Hepatocyte (in vitro differentiated cells): ENCODE measurements around the gene SPECC1. TPM values are rescaled to one million over a fixed set of nuclear protein-coding genes. Genes with fewer than 3 reads are reported as not detected.

Source experiments
- DNase-seq: peaks from one replicate; pipeline ENCODE4 v3.0.0-alpha.2; 2016; ENCODE audit warnings: low spot score
- H2AFZ ChIP-seq: fragments of 200-600 bp; sonication (generic); 2 replicates; pipeline ENCODE4 v1.6.0; 2016; ENCODE audit warnings: antibody characterized with exemption, mild to moderate bottlenecking
- H3K27ac ChIP-seq: fragments of 200-600 bp; sonication (generic); 2 replicates; pipeline ENCODE4 v1.5.1; 2016; ENCODE audit warnings: mild to moderate bottlenecking
- H3K27me3 ChIP-seq: fragments of 200-600 bp; sonication (generic); 2 replicates; pipeline ENCODE4 v1.6.1; 2016
- H3K36me3 ChIP-seq: fragments of 200-600 bp; sonication (generic); replicated peaks from 2 replicates; pipeline ENCODE4 v1.5.1; 2016; ENCODE audit warnings: low read depth; ENCODE audit not compliant: insufficient read depth
- H3K4me1 ChIP-seq: fragments of 200-600 bp; sonication (generic); 2 replicates; pipeline ENCODE4 v1.5.1; 2016; ENCODE audit warnings: mild to moderate bottlenecking, moderate library complexity; ENCODE audit not compliant: insufficient read depth
- H3K4me2 ChIP-seq: fragments of 200-600 bp; sonication (generic); 2 replicates; pipeline ENCODE4 v1.6.0; 2016
- H3K4me3 ChIP-seq: fragments of 200-600 bp; sonication (generic); 2 replicates; pipeline ENCODE4 v1.5.1; 2016; ENCODE audit warnings: mild to moderate bottlenecking
- H3K79me2 ChIP-seq: fragments of 200-600 bp; sonication (generic); 2 replicates; pipeline ENCODE4 v1.6.0; 2017; ENCODE audit warnings: mild to moderate bottlenecking
- H3K9me2 ChIP-seq: fragments of 200-600 bp; sonication (generic); replicated peaks from 2 replicates; pipeline ENCODE4 v1.6.0; 2017; ENCODE audit warnings: mild to moderate bottlenecking; ENCODE audit not compliant: insufficient read depth
- H3K9me3 ChIP-seq: fragments of 200-600 bp; sonication (generic); 2 replicates; pipeline ENCODE4 v1.5.1; 2016; ENCODE audit warnings: low read depth, mild to moderate bottlenecking
- H4K20me1 ChIP-seq: fragments of 200-600 bp; sonication (generic); 2 replicates; pipeline ENCODE4 v1.6.0; 2016; ENCODE audit warnings: mild to moderate bottlenecking; ENCODE audit not compliant: insufficient read depth, poor library complexity, severe bottlenecking
- CTCF ChIP-seq: fragments of 200-600 bp; sonication (generic); IDR thresholded peaks from 2 replicates; pipeline ENCODE4 v1.5.1; 2016; ENCODE audit warnings: antibody characterized with exemption, mild to moderate bottlenecking; ENCODE audit not compliant: poor library complexity
- EZH2 ChIP-seq: fragments of 200-600 bp; sonication (generic); IDR thresholded peaks from 2 replicates; pipeline ENCODE4 v1.6.1; 2016; ENCODE audit warnings: antibody characterized with exemption, mild to moderate bottlenecking, borderline replicate concordance
- EZH2phosphoT487 ChIP-seq: fragments of 200-600 bp; sonication (generic); IDR thresholded peaks from one replicate; pipeline ENCODE4 v1.6.1; 2018; ENCODE audit warnings: antibody characterized with exemption, mild to moderate bottlenecking, low read depth, moderate library complexity; ENCODE audit not compliant: unreplicated experiment, severe bottlenecking
- WGBS: methylation state at CpG from one replicate; pipeline ENCODE4 v1.1.6; 2016; ENCODE audit warnings: low lambda C conversion rate; ENCODE audit errors: missing lambda C conversion rate; 5-methylcytosine and 5-hydroxymethylcytosine counted together
- polyA plus RNA-seq: library from polyadenylated mRNA; unstranded; fragments of >200 nt; fragmentation: Nextera tagmentation; extraction: Ambion mirVana; gene quantifications from 2 replicates; pipeline ENCODE4 v1.2.1, GENCODE V29; 2016
- total RNA-seq: library from RNA; depleted of rRNA; stranded (reverse); fragments of >200 nt; gene quantifications from 2 replicates; pipeline ENCODE4 v1.2.3, GENCODE V29; 2014

SPECC1 gene
- total and polyA plus RNA-seq, 2 experiments from 2014 or later: 20.4 to 57.5 TPM

DNA sequence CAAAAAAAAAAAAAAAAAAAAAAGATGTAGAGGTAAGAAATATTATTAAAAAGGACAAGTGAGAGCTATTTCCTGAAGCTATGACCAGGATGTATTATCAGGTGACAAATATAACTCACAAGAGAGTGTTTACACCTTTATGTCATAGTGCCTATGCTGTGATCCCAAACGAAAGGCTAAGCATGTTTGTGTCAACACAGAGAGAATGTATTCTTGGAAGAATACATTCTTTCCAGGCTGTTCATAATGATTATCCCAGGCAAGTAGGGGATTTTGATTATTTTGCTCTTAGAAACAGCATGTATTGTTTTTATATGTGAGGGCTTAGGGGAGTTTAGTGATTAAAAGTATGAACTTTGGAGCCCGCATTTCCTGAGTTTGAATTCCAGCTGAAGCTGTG, 175.0 kb downstream of the SPECC1 start:
- 77% methylated on average over 2 of the region's 2 CpGs for WGBS
- peaks cover 50% of the 10 kb centered on the region for H3K79me2 ChIP-seq
- no peak overlapping the region for H3K4me2 ChIP-seq
- no peak overlapping the region for H3K27ac ChIP-seq
- no peak for DNase-seq
- no peaks in the 10 kb centered on the region for H3K36me3 ChIP-seq
- TF ChIP-seq CTCF (no peak), EZH2 (no peak), EZH2phosphoT487 (no peak)
- H3K27me3 ChIP-seq: no peaks in the 10 kb centered on the region
- no peak overlapping the region for H3K4me3 ChIP-seq
- no peak overlapping the region for H2AFZ ChIP-seq
- no peaks in the 10 kb centered on the region for H3K9me3 ChIP-seq
- no peaks in the 10 kb centered on the region for H4K20me1 ChIP-seq
- H3K9me2 ChIP-seq: no peaks in the 10 kb centered on the region
- peaks cover 3% of the 10 kb centered on the region for H3K4me1 ChIP-seq

- DNase-seq: no peak
- Histone ChIP-seq H3K27ac (no peak overlapping the region), H3K9me2 (no peaks in the 10 kb centered on the region), H3K36me3 (no peaks in the 10 kb centered on the region), H3K4me1 (peaks cover 12% of the 10 kb centered on the region), H3K79me2 (peaks cover 45% of the 10 kb centered on the region), H3K27me3 (no peaks in the 10 kb centered on the region), H4K20me1 (no peaks in the 10 kb centered on the region), H3K4me3 (no peak overlapping the region), H3K4me2 (no peak overlapping the region), H2AFZ (no peak overlapping the region), H3K9me3 (no peaks in the 10 kb centered on the region)
- 93% methylated on average over 10 of the region's 10 CpGs for WGBS
- TF ChIP-seq CTCF (no peak), EZH2 (no peak), EZH2phosphoT487 (no peak)
Measured at GRCh38 chr17:20184977-20185619, 175.9 kb downstream of the SPECC1 start.

DNA sequence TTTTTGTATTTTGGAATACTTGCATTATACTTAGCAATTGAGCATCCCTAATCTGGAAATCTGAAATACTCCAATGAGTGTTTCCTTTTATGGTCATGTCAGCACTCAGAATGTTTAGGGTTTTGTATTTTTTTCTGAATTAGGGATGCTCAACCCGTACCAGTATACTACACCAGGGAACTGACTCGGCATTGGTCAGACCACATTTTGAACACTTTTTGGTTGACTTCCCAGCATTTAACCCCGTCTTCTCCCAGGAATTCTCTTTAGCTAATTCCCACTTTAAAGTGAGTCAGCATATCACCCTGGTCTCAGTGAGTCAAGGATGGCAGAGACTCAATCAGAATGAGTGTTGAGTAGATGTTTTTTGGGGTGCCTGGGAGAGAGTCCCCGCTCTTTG, 177.9 kb downstream of the SPECC1 start:
- WGBS: 77% methylated on average over 4 of the region's 4 CpGs
- no peak for DNase-seq
- Histone ChIP-seq H3K9me2 (no peaks in the 10 kb centered on the region), H3K4me2 (no peak overlapping the region), H3K27me3 (no peaks in the 10 kb centered on the region), H3K9me3 (no peaks in the 10 kb centered on the region), H4K20me1 (no peaks in the 10 kb centered on the region), H3K79me2 (peaks cover 51% of the 10 kb centered on the region), H3K36me3 (no peaks in the 10 kb centered on the region), H3K27ac (no peak overlapping the region), H2AFZ (no peak overlapping the region), H3K4me1 (peaks cover 21% of the 10 kb centered on the region), H3K4me3 (no peak overlapping the region)
- TF ChIP-seq EZH2: no peak
- TF ChIP-seq CTCF: no peak
- TF ChIP-seq EZH2phosphoT487: no peak
